IMR-90 (cell line): Measurements from ENCODE around the gene HCK. TPM values are rescaled to one million over a fixed set of nuclear protein-coding genes. Genes with fewer than 3 reads are reported as not detected.

Experiments used
- ATAC-seq: fragments of 200-7000 bp; cut with Tn5 transposase; 2 replicates; pipeline ENCODE4 v1.9.1; 2020; ENCODE audit warnings: low read depth, mild to moderate bottlenecking, moderate library complexity
- BruUV-seq: library from RNA; stranded (reverse); fragments of 400-500 nt; replicated peaks from 2 replicates; lab custom pipeline; 2021; lab: Mats Ljungman, UMichigan
- CTCF ChIA-PET: fragments of 300-600 bp; formaldehyde crosslinking; extraction: SDS; loops from one replicate; lab custom pipeline; 2021; ENCODE audit warnings: antibody characterized with exemption; lab: Yijun Ruan, JAX
- POLR2A ChIA-PET: fragments of 300-600 bp; sonication (Branson Sonifier 250); formaldehyde crosslinking; loops from one replicate; lab custom pipeline; 2022; ENCODE audit warnings: antibody characterized with exemption; ENCODE audit not compliant: unreplicated experiment; lab: Charles Lee
- DNase-seq: peaks from one replicate; pipeline ENCODE4 v3.0.0; 2013
- H2AFZ ChIP-seq: replicated peaks from 2 replicates; pipeline ENCODE3; 2013; ENCODE audit warnings: low read length, mild to moderate bottlenecking; ENCODE audit not compliant: poor library complexity
- H2AK5ac ChIP-seq: 2 replicates; pipeline ENCODE4 v1.6.1; 2013; ENCODE audit warnings: low read depth, low read length, inconsistent platforms
- H2AK9ac ChIP-seq: replicated peaks from 2 replicates; pipeline ENCODE3; 2013; ENCODE audit warnings: mild to moderate bottlenecking, low read depth, low read length, moderate library complexity; ENCODE audit not compliant: poor library complexity
- H2BK120ac ChIP-seq: 2 replicates; pipeline ENCODE4 v1.6.1; 2013; ENCODE audit warnings: low read depth, low read length, inconsistent platforms
- H2BK15ac ChIP-seq: 3 replicates; pipeline ENCODE4 v1.6.1; 2013; ENCODE audit warnings: low read depth, low read length, inconsistent platforms
- H2BK20ac ChIP-seq: 2 replicates; pipeline ENCODE4 v1.6.1; 2013; ENCODE audit warnings: low read depth, mild to moderate bottlenecking, inconsistent platforms, low read length, moderate library complexity
- H2BK5ac ChIP-seq: 2 replicates; pipeline ENCODE4 v1.6.1; 2013; ENCODE audit warnings: mild to moderate bottlenecking, low read depth, low read length, inconsistent platforms; ENCODE audit not compliant: poor library complexity, severe bottlenecking
- H3K14ac ChIP-seq: replicated peaks from 2 replicates; pipeline ENCODE4 v1.6.1; 2013; ENCODE audit warnings: low read depth, low read length, inconsistent platforms
- H3K18ac ChIP-seq: 2 replicates; pipeline ENCODE4 v1.6.1; 2013; ENCODE audit warnings: low read depth, low read length, control low read depth
- H3K23ac ChIP-seq: 2 replicates; pipeline ENCODE4 v1.6.1; 2013; ENCODE audit warnings: low read depth, low read length, inconsistent platforms
- H3K27ac ChIP-seq: 2 replicates; pipeline ENCODE4 v1.5.1; 2013; ENCODE audit warnings: mild to moderate bottlenecking, control low read depth, low read length; ENCODE audit not compliant: insufficient read depth
- H3K27me3 ChIP-seq: 2 replicates; pipeline ENCODE4 v1.6.1; 2013; ENCODE audit warnings: low read length; ENCODE audit not compliant: control insufficient read depth, insufficient read depth
- H3K36me3 ChIP-seq: 2 replicates; pipeline ENCODE4 v1.6.1; 2013; ENCODE audit warnings: low read length, mixed read lengths; ENCODE audit not compliant: control insufficient read depth, insufficient read depth
- H3K4ac ChIP-seq: 2 replicates; pipeline ENCODE4 v1.6.1; 2013; ENCODE audit warnings: low read depth, low read length, inconsistent platforms
- H3K4me1 ChIP-seq: 2 replicates; pipeline ENCODE4 v1.6.1; 2013; ENCODE audit warnings: low read length, mixed read lengths; ENCODE audit not compliant: control insufficient read depth, insufficient read depth
- H3K4me2 ChIP-seq: 2 replicates; pipeline ENCODE4 v1.6.1; 2013; ENCODE audit warnings: low read depth, mild to moderate bottlenecking, control low read depth, low read length, moderate library complexity
- H3K4me3 ChIP-seq: 2 replicates; pipeline ENCODE4 v1.5.1; 2013; ENCODE audit warnings: low read depth, mild to moderate bottlenecking, control low read depth, low read length, moderate library complexity; ENCODE audit not compliant: insufficient read depth
- H3K56ac ChIP-seq: 2 replicates; pipeline ENCODE4 v1.6.1; 2013; ENCODE audit warnings: low read length, inconsistent platforms; ENCODE audit not compliant: insufficient read depth; ENCODE audit errors: extremely low read depth
- H3K79me1 ChIP-seq, 2 experiments: 2 replicates each; pipeline ENCODE4 v1.6.1; 2013; ENCODE audit warnings: low read length in 2 of 2, inconsistent platforms in 1 of 2, low read depth in 1 of 2
- H3K9ac ChIP-seq: 2 replicates; pipeline ENCODE4 v1.6.1; 2013; ENCODE audit warnings: low read depth, low read length, control low read depth
- H3K9me1 ChIP-seq: 2 replicates; pipeline ENCODE4 v1.6.1; 2013; ENCODE audit warnings: low read length, inconsistent platforms; ENCODE audit not compliant: insufficient read depth
- H3K9me3 ChIP-seq: 2 replicates; pipeline ENCODE4 v1.6.1; 2013; ENCODE audit warnings: low read length; ENCODE audit not compliant: control insufficient read depth, insufficient read depth
- H4K20me1 ChIP-seq: 2 replicates; pipeline ENCODE4 v1.6.1; 2013; ENCODE audit warnings: low read length, inconsistent platforms; ENCODE audit not compliant: insufficient read depth
- H4K5ac ChIP-seq: 2 replicates; pipeline ENCODE4 v1.6.1; 2013; ENCODE audit warnings: mild to moderate bottlenecking, low read depth, low read length, control low read depth
- H4K8ac ChIP-seq, 2 experiments: 2 replicates each; pipeline ENCODE4 v1.6.1; 2013; ENCODE audit warnings: low read depth in 2 of 2, low read length in 2 of 2, control low read depth in 1 of 2, inconsistent platforms in 1 of 2
- H4K91ac ChIP-seq: 2 replicates; pipeline ENCODE4 v1.6.1; 2013; ENCODE audit warnings: low read depth, low read length, inconsistent platforms; ENCODE audit not compliant: insufficient read depth
- BHLHE40 ChIP-seq: fragments of 150-350 bp; IDR thresholded peaks from 2 replicates; pipeline ENCODE4 v1.6.1; 2016; ENCODE audit warnings: mild to moderate bottlenecking, low read depth, low read length
- CEBPB ChIP-seq: IDR thresholded peaks from 2 replicates; pipeline ENCODE4 v1.6.1; 2012; ENCODE audit warnings: low read depth, low read length, improper control_type of control experiment
- CHD1 ChIP-seq: IDR thresholded peaks from 2 replicates; pipeline ENCODE4 v1.6.1; 2012; ENCODE audit warnings: low read depth, low read length, improper control_type of control experiment
- FOS ChIP-seq: fragments of 150-350 bp; IDR thresholded peaks from 2 replicates; pipeline ENCODE4 v1.6.1; 2016; ENCODE audit warnings: low read depth, low read length
- MAFK ChIP-seq: IDR thresholded peaks from 2 replicates; pipeline ENCODE4 v1.6.1; 2012; ENCODE audit warnings: low read depth, low read length, improper control_type of control experiment
- MXI1 ChIP-seq: IDR thresholded peaks from 2 replicates; pipeline ENCODE4 v1.6.1; 2012; ENCODE audit warnings: low read depth, mild to moderate bottlenecking, low read length, moderate library complexity, borderline replicate concordance
- NFE2L2 ChIP-seq: fragments of 150-350 bp; IDR thresholded peaks from 2 replicates; pipeline ENCODE4 v1.6.1; 2016; ENCODE audit warnings: low read depth, mild to moderate bottlenecking, low read length
- POLR2A ChIP-seq: IDR thresholded peaks from 2 replicates; pipeline ENCODE4 v1.6.1; 2012; ENCODE audit warnings: mild to moderate bottlenecking, low read depth, low read length
- RCOR1 ChIP-seq: IDR thresholded peaks from 2 replicates; pipeline ENCODE4 v1.6.1; 2012; ENCODE audit warnings: mild to moderate bottlenecking, low read length, improper control_type of control experiment; ENCODE audit not compliant: insufficient replicate concordance
- RFX5 ChIP-seq: IDR thresholded peaks from 2 replicates; pipeline ENCODE4 v1.8.0; 2012; ENCODE audit warnings: low read depth, mild to moderate bottlenecking, low read length, moderate library complexity
- SMC3 ChIP-seq: fragments of 150-350 bp; IDR thresholded peaks from 2 replicates; pipeline ENCODE4 v1.6.1; 2016; ENCODE audit warnings: low read depth, mild to moderate bottlenecking, antibody characterized with exemption, low read length, moderate library complexity
- WGBS, 2 experiments: methylation state at CpG; one replicate each; pipeline versions ENCODE4 v1.1.5 to v1.1.7; 2013; ENCODE audit warnings: missing lambda C conversion rate in 2 of 2; ENCODE audit not compliant: insufficient read length in 1 of 2; ENCODE audit errors: extremely low coverage in 2 of 2; 5-methylcytosine and 5-hydroxymethylcytosine counted together
- dilution Hi-C: fragments of 300-500 bp; cut with HindIII; formaldehyde crosslinking; loops from one replicate; pipeline ENCODE4 v1.14.3; 2018; ENCODE audit warnings: low sequenced_read_pairs; ENCODE audit not compliant: unreplicated experiment
- in situ Hi-C: fragments of 300-500 bp; cut with MboI; formaldehyde crosslinking; loops from 3 replicates; pipeline ENCODE4 v1.14.3; 2019; ENCODE audit warnings: low sequenced_read_pairs, inconsistent platforms, mixed read lengths
- intact Hi-C: fragments of 100-400 bp; cut with micrococcal nuclease; formaldehyde crosslinking; loops from 2 replicates; pipeline ENCODE4 v1.10.0; 2022
- polyA plus RNA-seq, 3 experiments: library from polyadenylated mRNA; depleted of rRNA; stranded (reverse); fragments of >200 nt; gene quantifications; 2 replicates each; pipeline ENCODE4 v1.2.3, GENCODE V29; 2012; ENCODE audit warnings: low replicate concordance in 1 of 3
- total RNA-seq: library from RNA; depleted of rRNA; stranded (reverse); fragments of >200 nt; gene quantifications from 2 replicates; pipeline ENCODE4 v1.2.3, GENCODE V29; 2012
- TF ChIP-seq, protein P1 (sequence below): fragments of 150-350 bp; IDR thresholded peaks from 2 replicates; pipeline ENCODE4 v1.6.1; 2016; ENCODE audit warnings: low read depth, mild to moderate bottlenecking, low read length, moderate library complexity, borderline replicate concordance
- TF ChIP-seq, protein P2 (sequence below): conservative IDR thresholded peaks from 2 replicates; pipeline ENCODE4 v1.5.1; 2012; ENCODE audit warnings: mild to moderate bottlenecking, low read depth, low read length, improper control_type of control experiment
- TF ChIP-seq, protein P3 (sequence below): fragments of 150-350 bp; IDR thresholded peaks from 2 replicates; pipeline ENCODE4 v1.6.1; 2017; ENCODE audit warnings: mild to moderate bottlenecking, antibody characterized with exemption, low read length, low read depth

HCK gene
- total and polyA plus RNA-seq, 2 of the 4 experiments (the other 2 are of a cell fraction), result not detected

DNA sequence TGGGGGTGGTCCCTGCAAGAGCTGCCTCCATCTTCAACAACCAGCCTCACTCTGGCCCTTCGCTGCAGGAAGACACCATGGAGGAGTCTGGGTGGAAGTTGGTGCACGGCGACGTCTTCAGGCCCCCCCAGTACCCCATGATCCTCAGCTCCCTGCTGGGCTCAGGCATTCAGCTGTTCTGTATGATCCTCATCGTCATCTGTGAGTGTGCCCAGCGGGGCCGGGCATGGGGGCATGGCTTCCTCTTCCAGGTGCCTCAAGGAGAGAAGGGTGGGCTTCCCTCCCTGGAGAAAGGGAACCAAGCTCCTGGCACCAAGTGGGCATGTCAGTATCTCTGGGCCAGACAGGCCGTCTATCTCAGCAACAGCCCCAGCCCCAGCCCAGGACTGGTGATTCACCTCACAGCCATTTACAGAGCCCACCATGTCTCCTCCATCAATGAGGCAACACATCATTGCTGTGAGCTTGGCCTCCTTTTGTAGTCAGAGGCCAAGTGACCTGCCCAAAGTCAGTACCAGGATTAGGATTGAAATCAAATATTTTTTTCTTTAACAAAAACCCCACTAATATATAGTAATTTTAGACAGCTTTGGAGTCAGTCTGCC lies 97.6 kb downstream of the HCK start:
- Histone ChIP-seq H3K14ac (no peak overlapping the region), H3K27ac (no peak overlapping the region), H3K23ac (no peak overlapping the region), H3K27me3 (no peaks in the 10 kb centered on the region), H4K20me1 (0 out of 2 replicates have a peak, but pooled peaks cover 9% of the 10 kb centered on the region), H3K56ac (no peak overlapping the region), H3K36me3 (peaks cover 68% of the 10 kb centered on the region), H2AFZ (no peak overlapping the region), H3K79me1 (peaks cover 0 to 22% of the 10 kb centered on the region in 2 experiments; a peak in 2 of 4 replicates), H3K4me3 (no peak overlapping the region), H2BK15ac (no peak overlapping the region), H4K8ac (no peak overlapping the region), H3K9me3 (no peaks in the 10 kb centered on the region), H4K91ac (no peak overlapping the region), H2BK5ac (no peak overlapping the region), H4K5ac (no peak overlapping the region), H2AK5ac (no peak overlapping the region), H2BK20ac (no peak overlapping the region), H3K4ac (no peak overlapping the region), H3K4me1 (no peaks in the 10 kb centered on the region; the same call in 1 of the 2 replicates), H3K4me2 (no peak overlapping the region), H3K9ac (no peak overlapping the region), H3K18ac (no peak overlapping the region), H2BK120ac (no peak overlapping the region), H3K9me1 (peaks cover 15% of the 10 kb centered on the region; the same call in 1 of the 2 replicates), H2AK9ac (no peak overlapping the region)
- CTCF ChIA-PET, result no interaction called here
- TF ChIP-seq MXI1 (no peak), BHLHE40 (no peak), RCOR1 (no peak), MAFK (no peak), RFX5 (no peak), SMC3 (no peak), CHD1 (no peak), CEBPB (no peak), POLR2A (no peak), FOS (no peak), NFE2L2 (no peak)
- TF ChIP-seq, protein P1, sequence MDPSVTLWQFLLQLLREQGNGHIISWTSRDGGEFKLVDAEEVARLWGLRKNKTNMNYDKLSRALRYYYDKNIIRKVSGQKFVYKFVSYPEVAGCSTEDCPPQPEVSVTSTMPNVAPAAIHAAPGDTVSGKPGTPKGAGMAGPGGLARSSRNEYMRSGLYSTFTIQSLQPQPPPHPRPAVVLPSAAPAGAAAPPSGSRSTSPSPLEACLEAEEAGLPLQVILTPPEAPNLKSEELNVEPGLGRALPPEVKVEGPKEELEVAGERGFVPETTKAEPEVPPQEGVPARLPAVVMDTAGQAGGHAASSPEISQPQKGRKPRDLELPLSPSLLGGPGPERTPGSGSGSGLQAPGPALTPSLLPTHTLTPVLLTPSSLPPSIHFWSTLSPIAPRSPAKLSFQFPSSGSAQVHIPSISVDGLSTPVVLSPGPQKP, result no peak
- TF ChIP-seq, protein P2, sequence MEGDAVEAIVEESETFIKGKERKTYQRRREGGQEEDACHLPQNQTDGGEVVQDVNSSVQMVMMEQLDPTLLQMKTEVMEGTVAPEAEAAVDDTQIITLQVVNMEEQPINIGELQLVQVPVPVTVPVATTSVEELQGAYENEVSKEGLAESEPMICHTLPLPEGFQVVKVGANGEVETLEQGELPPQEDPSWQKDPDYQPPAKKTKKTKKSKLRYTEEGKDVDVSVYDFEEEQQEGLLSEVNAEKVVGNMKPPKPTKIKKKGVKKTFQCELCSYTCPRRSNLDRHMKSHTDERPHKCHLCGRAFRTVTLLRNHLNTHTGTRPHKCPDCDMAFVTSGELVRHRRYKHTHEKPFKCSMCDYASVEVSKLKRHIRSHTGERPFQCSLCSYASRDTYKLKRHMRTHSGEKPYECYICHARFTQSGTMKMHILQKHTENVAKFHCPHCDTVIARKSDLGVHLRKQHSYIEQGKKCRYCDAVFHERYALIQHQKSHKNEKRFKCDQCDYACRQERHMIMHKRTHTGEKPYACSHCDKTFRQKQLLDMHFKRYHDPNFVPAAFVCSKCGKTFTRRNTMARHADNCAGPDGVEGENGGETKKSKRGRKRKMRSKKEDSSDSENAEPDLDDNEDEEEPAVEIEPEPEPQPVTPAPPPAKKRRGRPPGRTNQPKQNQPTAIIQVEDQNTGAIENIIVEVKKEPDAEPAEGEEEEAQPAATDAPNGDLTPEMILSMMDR, result no peak
- TF ChIP-seq, protein P3, sequence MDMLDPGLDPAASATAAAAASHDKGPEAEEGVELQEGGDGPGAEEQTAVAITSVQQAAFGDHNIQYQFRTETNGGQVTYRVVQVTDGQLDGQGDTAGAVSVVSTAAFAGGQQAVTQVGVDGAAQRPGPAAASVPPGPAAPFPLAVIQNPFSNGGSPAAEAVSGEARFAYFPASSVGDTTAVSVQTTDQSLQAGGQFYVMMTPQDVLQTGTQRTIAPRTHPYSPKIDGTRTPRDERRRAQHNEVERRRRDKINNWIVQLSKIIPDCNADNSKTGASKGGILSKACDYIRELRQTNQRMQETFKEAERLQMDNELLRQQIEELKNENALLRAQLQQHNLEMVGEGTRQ, result no peak
- POLR2A ChIA-PET, result interaction anchor here (0.6 kb wide), 1 partner anchor 35 kb away, joined by 7 read pairs; no protein-coding TSS in a partner anchor
- BruUV-seq, result no TSS peak
- in situ Hi-C loops, result no loop called here
- DNase-seq, result peak; percentile 21
- intact Hi-C loops, result no loop called here
- WGBS, 2 experiments, result 20% methylated on average over 1 of the region's 8 CpGs; no CpG with 5 or more reads in 1 of the 2 experiments
- ATAC-seq, result no peak
- dilution Hi-C loops, result no loop called here
